T-helper 2 cell (primary cell): ENCODE results near the gene SMC6.

Experiments used
- DNase-seq, 5 experiments: peaks; one replicate each; pipeline versions ENCODE4 v3.0.0 to v3.0.0-alpha.2; 2012 to 2022

SMC6 gene

DNA sequence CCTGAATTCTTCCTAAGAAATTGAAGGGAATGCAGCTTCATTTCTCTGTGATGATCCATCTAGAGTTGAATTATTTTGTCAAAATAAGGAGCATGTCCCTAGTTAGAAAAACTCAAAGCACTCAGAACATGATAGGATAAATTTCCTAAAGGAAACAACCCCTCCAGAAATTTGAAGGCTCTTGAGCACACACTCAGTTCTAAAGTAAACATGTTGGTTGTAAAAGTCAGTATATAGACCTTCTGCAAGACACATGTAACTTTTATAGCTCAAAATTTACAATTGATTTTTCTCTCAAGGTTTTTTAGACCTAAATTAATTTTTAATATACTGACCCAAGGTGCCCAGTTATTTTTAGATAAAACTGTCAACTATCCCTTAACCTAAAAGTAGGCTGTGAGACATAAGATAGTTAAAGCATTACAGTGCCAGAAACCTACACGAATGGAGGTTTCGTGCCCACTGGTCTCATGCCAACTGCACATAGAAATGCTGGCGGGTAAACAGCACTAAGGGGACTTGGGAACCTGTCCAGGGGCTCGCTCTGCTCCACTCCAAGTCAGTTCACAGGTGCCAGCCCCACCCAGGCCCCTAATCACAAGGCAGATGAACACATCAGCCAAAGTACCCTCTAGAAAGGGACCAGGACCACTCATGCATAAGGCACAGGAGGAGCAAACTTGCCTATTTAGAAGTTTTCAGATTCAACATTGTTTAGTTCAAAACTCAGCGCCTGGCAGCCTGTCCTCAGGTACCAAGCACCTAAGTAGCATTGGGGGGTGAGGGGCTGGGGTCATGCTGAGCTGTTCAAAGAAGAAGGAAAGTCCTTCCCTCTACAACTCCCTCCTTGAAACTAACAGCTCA is 106.5 kb downstream of the SMC6 start:
- no peak for DNase-seq

DNA sequence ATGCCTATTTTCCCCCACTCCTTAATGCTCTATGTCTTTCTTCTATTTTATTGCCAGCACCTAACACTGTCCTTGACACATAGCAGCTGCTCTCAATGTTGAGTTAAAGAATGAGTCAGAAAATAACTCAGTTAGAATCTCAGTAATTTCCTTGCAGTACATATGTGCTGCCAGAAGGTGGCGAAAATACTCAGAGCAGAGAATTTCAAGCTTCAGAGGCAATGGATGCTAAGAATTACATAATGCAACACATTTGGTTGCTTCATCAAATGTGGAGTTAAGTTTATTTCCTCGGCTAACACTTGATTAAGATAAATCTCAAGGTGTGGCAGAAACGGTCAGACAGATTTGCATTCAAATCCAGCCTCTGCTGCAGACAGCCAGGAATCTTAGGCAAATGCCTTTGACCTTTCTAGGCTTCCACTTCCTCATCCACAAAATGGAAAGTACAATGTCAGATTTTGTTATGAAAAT is 107.5 kb downstream of the SMC6 start:
- DNase-seq, result peak in 2 of 5 experiments; percentile 9 to 68

DNA sequence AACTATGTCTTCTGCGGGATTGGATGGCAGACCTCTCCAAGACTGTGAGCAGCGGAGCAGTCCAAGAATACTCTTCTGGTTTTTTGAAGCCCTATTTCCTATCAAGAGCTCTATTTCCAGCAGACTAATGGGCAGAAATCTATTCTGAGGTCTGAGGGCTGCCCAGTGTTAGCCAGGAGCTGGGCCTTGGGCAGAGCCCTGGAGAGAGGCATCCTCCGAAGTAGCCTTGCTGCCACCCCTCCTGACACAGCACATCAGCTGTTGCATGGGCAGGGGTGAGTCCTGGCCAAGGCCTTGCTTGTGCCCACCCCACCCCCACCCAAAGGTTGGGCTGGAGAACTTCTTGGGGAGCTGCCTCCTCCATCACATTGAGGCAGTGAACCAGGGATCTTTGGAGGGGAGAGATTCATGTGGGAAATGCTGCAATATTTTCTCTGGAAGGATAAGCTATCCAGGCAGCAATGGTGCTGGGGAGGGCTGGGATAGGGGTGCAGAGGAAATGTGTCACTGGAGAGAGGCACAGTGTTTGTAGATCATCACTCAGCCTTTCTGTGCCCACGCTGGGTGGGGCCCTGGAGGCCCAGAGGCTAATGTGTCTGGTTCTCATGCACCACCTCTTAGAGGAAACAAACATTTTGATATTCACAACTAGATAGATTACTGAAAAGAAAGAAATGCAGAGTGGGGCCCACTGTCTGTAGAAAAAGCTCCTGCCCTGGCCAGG is 108.5 kb downstream of the SMC6 start:
- DNase-seq, result no peak

DNA sequence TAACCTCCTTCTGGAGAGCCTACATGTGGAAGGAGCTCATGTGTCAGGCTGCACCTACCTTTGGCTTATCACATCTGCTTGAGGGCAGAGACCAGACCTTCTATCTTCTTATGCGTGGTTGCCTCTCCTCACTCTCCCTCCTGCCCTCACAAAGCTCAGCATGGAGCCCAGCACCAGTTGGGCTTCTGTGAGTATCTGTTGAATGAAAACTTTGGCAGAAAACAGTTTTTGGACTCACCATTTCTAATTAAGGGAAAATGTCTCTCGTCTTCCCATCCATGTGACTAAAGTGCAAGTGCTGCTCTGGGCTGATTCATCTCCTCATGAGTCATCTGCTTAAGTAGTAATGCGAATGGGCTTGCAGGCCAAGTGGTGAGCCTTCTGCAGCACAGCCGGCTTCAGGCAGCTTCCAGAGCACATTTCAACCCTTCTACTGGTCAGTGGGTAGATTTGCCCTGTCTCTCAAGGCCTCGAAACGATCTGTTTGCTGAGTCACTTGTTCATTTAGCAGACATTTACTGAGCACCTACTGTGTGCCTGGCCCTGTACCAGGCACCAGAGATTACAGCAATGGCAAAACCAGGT is 110.5 kb downstream of the SMC6 start:
- no peak for DNase-seq

DNA sequence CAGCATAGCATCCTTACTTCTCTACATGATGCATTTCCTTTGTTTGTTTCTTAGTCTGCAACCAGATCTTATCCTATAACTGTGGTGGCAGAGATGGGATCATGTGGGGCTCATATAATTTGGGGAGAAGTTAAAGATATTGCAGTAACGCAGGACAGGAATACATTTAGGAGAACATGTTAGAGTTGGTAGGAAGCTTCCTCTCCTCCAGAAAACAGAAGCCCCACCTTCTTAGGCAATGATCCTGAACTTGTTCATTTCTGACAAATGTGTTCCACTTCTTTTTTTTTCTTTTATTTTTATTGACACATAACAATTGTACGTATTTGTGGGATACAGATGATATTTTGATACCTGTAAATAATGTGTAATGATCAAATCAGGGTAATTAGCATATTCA is 113.2 kb downstream of the SMC6 start:
- no peak for DNase-seq

DNA sequence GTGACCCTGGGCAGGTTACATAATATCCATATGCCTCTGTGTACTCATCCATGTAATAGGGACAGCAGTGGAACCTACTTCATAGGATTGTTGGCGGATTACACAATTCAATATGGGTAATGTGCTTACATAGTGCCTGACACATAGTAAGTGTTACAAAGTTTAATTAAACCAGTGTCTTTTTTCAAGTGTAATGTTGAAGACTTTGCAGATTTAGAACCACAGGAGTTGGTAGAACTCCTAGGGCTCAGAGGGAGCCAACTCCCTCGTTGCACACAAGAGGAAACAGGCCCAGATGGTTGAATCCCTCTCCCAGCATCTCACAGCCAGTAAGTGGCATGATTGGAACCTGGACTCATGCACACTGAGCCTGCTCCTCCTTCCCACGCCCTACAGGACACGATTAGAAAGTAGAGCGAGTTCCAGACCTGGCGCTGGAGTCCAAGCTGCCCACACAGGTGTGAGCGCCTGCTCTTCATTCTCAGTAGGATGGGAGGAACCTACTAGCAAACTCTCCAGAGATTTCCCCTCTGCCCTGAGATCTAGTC is 115.3 kb downstream of the SMC6 start:
- no peak for DNase-seq

DNA sequence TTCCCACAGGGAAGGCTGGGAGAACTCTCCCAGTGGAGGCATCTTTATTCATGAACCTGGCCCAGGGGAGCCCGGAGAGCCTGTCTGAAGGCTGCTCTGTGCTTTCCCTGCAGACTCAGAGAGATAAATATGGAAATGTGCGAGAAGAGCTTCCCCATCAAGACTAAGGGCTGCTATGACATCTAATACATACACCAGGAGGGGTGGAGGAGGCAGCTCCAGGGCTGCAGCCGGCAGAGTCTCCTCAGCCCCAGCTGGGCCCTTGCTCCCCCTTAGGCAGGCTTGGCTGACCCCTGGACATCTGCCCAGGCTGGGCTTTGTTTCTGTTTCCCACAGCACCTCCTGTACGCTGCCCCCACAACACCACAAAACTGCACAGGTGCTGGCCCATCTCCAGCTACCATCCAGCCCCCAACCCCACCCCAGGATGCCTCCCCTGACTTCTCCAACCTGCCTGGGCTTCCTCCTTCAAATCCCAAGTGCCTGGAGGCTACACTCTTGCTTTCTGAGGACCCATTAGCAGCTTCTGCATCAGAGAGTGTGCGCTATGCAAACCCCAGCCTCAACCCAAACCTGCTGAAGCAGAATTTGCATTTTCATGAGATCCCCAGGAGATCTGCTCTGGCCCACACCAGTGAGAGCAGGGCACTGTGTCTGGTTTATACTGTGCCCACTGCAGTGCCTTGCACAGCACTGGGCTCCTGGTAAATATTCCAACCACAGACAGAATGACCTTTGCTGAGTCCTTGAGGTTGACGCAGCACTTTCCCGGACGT is 116.3 kb downstream of the SMC6 start:
- no peak for DNase-seq

DNA sequence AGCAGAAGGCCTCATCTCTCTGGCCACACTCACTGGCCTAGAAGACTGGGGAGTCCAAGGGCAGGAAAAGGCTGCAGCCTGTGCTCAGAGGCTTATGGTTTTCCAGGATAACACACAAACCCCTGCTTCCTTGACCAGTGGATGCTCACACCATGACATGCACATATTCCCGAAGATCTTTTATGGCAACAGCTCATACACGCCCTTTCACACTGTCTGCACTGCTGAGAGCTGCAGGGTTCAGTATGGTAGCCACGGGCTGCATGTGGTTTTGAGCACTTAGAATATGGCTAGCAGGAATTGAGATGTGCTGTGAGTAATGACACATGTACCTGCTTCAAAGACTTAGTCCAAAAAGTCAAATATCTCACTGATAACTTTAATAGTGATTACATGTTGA is 117.4 kb downstream of the SMC6 start:
- DNase-seq, result no peak

DNA sequence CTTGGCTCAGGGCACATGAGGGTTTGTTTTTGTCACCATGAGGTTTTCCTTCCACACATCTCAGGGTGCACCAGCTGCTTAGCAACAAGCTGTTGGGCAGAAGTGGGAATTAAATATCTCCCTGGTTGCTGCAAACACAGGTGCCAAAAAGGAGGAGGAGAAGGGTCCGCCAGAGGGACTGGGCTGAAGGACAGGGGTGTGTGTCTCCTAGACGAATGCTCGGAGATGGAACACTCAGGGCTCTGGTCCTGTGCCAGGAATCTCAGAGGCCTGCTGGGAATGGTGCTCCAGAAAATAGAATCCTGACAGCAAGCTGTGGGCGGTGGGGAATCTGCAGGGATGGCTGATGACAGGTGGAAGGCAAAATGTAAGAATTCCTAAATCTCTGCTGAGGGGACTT is 118.6 kb downstream of the SMC6 start:
- DNase-seq, result no peak

DNA sequence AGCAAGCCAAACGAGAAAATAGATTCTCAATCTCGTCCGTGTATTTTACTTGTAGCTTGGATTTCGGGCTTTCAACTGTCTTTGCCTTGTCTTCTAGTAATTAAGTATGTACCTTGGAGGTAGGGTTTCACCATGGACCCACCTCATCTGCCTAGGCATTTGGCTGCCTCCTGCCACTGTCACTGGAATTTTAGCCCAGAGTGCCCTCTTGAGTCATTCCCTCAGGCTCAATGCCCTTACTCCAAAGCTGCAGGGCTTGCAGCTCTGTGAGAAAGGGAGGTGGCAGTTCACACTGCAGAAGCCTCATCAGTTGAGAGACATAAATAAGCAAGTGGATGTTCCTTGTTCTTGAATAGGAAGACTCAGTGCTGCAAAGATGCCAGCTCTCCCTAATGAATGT is 123.5 kb downstream of the SMC6 start:
- DNase-seq, result no peak

DNA sequence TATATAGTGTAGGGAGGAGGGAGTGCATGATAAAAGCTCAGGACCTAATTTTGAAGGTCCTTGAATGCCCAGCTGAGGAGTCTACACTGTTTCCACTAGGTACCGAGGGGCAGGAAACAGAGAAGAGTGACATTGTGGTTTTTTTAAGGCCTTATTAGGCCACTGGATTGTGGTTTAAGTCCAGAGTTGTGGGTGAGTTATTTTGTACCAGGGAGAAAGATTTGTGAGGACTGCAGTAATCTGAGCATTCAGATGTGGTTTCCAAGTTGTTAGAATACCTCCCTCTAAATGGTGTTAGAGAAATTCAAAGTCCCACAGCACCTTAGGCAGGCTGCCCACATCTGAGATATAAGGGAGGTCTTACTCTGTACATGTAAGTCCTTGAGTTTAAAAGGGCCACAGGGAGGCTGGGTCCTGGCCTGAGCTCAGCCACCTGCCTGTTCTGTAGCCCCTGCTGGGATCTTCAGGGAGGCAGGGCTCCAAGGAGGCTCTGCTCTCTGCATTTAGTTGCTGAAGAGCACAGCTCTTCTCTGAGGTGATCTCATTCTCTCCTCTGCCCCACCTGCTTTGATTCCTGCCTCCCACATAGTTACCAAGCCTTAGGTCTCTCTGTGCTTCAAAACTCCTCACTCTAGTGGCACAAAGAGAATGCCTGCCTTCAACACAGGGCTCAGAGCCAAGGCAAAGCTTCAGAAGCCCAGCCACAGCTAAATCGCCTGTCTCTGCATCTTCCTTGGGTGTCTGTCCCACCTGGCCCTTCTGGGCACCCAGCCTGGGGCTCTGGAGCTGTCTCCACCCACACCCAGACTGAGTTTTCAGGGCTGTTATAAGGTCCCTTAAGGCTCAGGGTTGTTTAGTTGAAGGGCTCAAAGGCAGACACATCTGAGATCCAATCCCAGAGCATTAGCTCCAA is 125.0 kb downstream of the SMC6 start:
- DNase-seq, result no peak

DNA sequence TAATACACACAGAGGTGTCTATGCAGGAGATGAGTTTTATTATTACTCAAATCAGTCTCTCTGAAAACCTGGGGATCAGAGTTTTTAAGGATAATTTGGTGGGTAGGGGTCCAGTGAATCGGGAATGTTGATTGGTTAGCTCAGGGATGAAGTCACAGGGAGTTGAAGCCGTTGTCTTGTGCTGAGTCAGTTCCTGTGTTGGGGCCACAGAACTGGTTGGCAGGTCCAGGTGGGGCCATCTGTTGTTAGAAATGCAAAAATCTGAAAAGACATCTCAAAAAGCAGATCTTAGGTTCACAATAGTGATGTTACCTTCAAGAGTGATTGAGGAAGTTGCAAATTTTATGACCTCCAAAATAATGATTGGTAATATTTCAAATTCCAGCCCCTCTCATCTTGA is 126.2 kb downstream of the SMC6 start:
- DNase-seq, result no peak

DNA sequence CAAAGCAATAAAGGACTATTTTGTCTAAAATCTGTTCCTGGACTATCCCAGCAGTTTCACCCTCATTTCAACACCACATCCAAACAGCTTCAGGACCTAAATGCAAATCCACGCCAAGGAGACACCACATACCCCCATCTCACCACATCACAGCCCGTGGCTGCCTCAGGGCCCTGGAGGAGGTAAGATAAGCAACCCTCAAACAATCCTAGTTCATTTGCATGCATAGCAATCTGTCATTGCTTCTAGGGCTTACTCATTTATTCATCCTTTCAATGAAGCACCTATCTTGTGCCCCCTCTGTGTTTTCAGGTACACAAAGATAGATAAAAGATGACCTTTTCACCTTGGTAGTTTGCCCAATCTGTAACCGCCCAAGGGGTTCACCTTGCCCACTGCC is 126.6 kb downstream of the SMC6 start:
- no peak for DNase-seq

DNA sequence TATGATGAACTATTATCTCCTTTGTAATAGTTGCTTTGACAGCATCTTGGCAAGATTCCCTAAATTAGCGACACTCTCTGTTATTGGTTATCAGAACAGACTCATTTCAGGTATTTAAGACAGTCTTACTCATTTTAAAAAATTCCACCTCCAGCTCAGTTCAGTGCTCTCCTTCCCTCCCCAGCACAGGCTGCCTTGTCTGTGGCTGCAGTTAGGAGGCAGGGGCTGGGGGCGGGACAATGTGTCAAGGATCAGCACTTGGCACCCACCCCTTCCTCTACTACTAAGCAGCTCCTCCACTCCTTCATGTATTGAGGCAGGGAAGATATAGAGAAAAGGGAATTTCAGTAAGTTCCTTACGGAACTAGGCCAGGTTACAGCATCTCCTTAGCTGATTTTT is 128.2 kb downstream of the SMC6 start:
- DNase-seq, result no peak

DNA sequence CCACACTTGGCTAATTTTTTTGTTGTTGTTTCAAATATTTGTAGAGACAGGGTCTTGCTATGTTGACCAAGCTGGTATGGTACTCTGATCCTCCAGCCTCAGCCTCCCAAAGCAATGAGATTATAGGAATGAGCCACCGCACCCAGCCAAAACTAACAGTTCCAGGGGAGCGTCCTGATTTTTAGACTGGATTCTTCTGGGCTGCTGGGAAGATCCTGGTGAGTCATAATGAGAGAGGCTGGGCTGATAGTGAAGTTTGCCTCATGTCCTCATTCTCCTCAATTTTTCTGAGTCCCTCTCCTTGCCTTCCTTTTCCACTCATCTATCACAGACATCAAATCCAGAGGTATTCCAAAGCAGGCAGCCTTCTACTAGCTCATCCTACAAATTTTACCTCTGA is 131.8 kb downstream of the SMC6 start:
- no peak for DNase-seq

DNA sequence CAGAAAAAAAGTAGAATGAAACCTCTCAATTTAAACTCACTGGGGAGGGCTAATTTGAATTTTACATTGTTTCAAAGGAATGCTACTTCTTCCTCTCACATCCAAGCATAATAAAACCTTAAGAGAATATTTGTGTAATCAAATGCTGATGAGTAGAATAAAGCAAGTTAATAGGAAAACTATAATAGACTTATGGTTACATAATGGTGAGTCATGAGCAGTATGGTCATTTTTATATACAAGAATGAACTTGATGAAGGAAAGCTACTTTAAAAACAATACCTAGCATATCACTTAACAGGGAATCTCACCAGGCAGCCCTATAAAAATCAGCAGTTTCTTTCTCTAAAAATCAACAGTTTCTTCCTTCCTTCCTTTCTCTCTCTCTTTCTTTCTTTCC is 132.8 kb downstream of the SMC6 start:
- DNase-seq, result no peak

DNA sequence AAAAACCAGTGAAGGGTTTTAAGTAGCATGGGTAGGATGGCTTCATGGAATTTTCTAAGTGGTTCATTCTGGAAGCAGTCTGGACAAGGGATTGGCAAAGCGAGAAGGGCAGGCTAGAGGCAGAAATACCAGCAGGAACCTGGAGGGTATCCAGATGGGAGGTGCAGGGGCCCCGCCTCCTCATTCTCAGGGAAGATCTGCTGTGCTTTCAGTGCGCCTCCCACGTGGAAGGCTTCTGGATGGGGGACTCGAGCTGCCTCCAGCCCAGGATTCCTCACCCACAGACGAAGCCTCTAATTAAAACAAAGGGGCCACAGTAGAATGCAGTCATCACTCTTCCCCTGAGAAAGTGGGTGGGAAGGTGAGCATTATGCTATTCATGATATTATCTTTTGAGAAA is 133.3 kb downstream of the SMC6 start:
- no peak for DNase-seq

DNA sequence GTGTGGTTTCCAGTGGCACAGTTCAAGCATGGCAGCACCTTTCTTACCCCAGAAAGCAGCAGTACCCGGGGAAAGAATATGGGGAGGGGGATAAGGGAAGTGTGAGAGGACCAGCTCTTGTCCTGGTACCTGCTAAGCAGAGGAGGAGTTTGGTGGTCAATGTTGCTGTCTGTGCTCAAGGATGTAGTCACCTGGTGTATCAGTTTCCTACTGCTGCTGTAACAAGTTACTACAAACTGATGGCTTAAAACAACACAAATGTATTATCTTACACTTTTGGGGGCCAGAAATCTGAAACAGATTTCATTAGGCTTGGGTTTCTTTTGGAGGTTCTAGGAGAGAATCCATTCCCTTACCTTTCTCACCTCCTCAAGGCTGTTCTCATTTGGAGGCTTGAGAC is 135.7 kb downstream of the SMC6 start:
- no peak for DNase-seq

DNA sequence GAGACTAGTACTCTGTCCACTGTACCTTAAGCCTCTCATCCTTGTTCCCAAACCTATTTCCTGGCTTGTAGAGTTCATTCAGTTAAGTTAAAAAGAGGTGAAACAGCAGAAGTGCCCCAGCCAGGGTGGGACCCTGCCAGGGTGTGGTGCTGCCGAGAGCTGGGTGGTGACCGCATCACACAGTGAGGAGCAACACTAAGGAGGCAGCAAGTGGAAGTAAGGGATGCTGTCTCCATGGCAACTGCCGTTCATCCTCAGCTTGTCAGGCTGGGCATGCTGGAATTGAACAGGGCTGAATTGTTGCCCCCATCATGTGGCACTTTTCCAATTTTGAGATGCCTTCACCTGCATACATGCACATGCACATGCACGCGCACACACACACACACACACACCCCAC is 136.1 kb downstream of the SMC6 start:
- no peak for DNase-seq

DNA sequence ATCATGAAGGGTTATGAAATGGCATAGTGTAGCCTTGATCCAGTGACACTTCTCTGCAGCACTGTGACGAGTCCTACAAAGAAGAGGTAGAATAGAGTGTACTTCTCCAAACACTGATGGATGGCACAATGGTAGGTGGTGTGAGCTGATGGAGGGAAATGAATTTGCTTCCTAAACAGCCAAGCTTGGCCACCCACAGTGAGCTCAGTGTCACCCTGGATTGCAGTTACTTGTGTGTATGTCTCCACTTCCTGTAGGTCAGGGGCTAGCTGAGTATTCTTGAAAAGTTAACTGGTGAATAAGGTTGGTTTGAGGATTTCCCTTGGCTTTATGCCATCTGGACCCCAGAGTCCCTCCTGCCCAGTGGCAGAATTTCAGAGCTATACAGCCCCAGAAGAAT is 137.2 kb downstream of the SMC6 start:
- no peak for DNase-seq

DNA sequence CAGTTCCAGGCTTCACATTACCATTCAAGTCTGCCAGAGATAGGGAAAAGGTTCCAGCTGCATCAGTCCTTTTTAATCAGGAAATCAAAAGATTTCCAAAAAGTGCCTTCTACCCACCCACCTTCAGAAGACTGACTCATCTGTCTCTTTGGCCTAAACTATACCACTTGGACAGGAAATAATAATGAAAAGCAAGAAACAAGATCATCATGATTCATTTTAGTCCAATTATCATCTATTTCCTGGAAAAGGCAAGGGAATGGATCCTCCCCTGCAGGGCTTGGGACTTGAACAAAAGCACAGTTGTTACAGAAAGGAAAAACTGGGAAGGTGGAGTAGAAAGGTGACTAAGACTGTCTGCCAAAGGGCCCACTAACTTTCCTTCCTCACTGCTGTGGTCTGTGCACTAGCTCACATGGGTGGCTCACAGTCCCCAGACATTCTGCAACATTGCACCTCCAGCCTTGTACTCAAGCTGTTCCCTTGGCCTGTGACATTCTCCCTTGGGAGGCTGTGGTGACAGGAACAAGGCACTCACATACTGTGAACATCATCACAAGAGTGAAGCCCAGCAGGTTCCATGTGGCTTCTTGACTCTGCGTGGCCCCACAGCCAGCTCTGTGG is 137.8 kb downstream of the SMC6 start:
- DNase-seq, result no peak
